LHCN-M2 (cell line): ENCODE results near the gene ANGPTL7. TPM values are rescaled to one million over a fixed set of nuclear protein-coding genes. Genes with fewer than 3 reads are reported as not detected.
"Not testable (repeated sequence)": the region's sequence is repeated elsewhere in the genome, so short reads cannot be mapped to it uniquely, and the experiment has no call there.

Source experiments
- DNase-seq: peaks from one replicate; pipeline ENCODE4 v3.0.0-alpha.2; 2012; ENCODE audit warnings: low read depth
- total RNA-seq: library from RNA; depleted of rRNA; stranded (reverse); fragments of >200 nt; gene quantifications from 2 replicates; pipeline ENCODE4 v1.2.3, GENCODE V29; 2014

The ANGPTL7 gene
- total RNA-seq, 1 experiment from 2014 or later, result not detected

DNA sequence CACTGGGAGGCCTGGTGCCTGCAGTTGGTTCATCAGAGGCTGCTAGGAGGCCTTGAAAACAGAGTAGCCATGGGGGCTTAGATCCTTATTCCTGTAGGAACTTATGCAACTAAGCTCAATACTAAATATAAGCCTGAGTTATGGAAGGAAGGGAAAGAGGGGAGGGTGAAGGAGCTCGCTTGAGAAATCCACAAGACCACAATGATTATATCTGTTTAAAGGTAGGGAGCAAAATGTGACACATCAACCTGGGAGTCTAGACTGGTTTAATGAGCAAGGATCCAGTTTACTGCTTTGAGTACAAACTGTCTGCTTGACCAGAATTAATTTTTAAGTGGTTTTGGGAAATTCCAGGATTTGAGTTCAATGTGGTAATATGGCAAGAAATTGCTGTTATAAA is 20.4 kb upstream of the ANGPTL7 start:
- DNase-seq, result no peak

DNA sequence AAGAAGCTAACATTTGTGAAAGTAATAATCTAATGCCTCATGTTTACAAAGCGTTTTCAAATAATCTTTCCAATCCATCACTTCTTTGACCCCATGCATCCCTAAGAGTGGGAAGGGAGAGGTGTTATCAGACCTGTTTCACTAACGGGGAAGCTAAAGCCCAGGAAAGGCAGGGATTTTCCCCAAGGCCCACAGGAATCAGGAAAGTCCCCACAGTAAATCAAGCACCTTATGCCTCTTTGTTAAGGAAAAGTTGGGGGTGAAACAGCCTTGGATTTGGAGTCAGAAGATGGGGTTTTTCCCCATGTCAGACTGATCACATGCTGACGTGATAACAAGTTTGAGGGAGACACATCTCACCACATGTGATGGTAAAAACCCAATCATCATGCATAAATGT is 20.0 kb upstream of the ANGPTL7 start:
- DNase-seq, result no peak

DNA sequence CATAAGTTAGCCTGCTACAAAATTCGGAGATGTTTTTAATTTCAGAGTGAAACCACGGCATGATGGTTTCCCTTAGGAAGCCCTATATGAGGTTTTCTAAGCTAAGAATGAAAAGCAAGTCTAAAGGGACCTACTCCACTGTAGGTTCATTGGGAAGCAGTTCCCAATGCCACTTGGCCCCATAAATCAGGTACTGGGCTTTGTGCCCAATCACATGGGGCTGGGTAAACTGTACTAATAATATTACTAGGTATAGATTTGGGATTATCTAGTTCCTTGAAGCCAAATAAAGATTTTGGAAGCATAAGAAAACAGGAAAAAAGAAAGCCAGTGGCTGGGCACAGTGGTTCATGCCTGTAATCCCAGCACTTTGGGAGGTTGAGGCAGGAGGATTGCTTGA is 19.1 kb upstream of the ANGPTL7 start:
- DNase-seq, result no peak

DNA sequence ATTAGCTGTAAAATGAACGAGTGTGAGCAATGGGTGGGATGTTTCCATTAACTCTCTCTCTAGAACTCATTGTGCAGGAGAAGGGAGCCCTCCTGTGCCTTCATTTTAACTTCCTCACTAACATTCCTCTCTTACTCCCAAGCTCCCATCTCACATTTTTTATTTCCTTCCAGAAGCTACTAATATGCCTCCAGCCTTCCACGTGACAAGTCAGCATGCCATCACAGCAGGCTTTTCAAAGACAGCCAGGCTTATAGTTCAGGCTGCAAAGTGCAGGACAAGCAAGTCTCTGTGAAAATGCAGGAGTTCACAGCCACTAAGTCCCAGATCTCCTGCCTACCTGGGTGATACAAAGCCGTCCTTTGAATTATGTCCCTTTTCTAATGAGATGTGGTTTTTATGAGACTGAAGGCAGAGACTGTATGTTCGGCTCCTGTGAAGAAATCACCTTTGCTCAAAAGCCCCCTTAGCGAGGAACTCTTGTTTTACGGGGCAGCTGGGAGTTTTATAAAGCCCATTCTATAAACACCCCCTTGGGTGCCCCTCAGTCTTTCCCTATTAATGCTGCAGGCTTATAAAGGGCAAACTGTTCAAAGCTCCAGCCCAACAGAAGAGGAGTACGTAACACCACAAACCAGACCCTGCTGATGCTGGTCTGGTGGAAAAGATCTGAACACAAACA is 14.8 kb upstream of the ANGPTL7 start:
- no peak for DNase-seq

DNA sequence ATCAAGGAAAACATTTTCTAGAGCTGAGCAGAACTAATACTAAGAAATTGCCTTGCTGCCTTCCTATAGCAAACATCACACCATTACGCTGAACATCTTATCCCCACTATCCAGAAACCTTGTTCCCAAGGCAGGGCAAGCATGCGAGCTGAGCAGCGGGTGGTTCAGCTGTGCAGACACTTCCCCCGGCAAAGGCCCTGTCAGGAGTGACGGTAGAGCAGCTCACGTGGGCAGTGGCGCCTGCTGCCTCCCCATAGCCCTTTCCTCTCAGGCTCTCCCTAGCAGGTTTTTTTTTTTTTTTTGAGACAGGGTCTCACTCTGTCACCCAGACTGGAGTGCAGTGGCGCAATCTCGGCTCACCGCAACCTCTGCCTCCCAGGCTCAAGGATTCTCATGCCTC is 13.7 kb upstream of the ANGPTL7 start:
- DNase-seq, result no peak

DNA sequence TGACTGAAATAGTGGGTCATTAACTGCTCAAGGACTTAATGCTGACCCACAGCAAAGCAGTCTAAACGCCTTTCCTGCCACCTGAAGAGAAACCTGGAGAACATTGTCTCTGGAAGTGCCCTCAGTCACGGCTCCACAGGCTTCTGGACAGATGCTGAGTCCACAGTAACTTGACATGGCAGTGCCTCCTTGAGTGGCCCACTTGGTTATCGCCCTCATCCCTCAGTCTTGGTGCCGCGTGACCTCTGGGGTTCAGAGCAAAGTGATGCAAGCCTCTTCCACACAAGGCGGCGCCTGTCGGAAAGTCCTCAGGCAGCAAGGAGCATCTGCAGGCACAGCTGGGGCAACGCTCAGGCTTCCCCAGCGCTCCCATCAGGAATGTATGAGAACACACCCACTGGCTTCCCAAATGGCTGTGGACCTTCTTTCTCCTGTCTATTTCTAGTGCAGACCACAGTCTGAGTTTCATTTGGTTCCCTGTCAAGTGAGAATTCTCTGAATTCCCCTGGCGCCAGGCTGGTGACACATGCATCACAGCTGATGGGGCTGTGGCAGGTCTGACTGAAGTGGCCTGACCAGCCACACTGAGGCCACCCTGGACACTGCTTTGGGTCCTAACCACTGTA is 13.0 kb upstream of the ANGPTL7 start:
- DNase-seq, result peak; percentile 19

DNA sequence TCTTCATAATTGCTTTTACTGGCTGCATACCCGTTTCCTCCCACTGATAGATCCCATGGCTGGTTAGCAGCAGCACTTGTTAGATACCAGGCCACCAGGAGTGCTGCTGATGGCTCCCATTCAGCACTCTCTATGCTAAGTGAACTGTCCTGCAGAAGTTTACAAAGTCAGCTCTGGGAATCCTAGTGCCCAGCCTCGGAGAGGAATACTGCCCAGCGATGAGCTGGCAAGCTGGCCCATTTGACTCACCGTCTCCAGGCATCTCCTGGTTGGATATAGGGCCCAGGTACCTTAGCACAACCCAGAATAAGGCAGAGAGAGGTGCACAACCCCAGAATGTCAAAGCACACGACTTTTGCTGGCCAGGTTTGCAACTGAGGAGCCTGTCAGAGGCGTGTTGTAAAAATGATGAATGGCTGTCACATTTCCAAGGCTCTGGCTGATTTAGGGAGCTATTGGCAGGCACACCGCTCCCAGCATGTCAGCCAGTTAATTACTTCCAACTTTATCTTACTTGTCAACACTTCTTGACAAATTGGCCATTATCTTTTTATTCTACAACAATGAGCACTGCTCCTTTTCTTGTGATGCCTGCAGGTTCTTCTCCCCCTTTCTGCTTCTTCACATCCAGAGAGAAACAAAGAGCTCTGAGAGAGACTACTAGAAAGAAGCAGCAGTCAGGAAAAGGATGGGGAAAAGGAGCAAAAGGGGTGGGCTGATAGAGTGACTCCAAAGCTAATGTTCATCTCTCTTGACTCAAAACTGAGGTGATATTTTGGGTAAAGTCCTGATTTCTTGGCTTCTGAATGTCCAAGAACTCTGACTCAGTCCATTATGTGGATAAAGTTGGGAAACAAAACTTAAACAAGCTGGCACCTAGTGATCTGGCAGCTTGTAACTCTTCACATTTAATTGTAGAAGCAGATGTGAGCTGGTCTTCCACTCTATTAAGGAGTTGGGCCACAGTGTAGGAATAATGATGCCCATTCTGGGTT is 10.8 kb upstream of the ANGPTL7 start:
- no peak for DNase-seq

DNA sequence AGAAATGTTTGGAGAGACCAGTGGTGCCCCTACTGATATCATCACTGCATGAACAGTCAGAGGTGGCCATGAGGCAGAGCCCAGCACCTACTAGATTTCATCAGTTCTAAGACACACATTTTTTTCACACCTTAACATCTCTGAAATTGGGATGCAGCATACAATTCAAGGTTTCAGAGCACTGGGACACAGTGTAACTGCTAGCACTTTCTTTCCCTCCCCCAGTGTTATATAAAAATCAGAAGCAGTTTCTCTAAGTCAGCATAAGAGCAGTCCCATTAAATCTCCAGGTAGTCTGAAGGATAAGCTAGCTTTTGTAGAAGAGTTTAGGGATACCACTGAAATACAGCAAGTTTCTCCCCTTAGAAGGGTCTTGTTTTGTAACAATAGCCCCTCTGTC is 10.0 kb upstream of the ANGPTL7 start:
- DNase-seq, result no peak

DNA sequence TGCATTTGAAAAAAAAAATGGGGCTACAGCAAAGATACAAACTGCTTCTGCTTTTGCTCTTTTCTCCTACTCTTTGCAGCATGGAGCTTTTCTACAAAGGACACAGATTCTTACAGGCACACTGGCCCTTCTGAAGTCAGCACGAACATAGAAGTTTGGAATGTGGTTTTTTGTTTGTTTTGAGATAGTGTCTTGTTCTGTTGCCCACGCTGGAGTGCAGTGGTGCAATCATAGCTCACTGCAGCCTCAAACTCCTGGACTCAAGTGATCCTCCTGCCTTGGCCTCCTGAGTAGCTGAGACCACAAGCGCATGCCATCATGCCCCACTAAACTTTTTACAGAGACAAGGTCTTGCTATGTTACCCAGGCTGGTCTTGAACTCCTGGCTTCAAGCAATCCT is 9.4 kb upstream of the ANGPTL7 start:
- DNase-seq, result not testable (repeated sequence)

DNA sequence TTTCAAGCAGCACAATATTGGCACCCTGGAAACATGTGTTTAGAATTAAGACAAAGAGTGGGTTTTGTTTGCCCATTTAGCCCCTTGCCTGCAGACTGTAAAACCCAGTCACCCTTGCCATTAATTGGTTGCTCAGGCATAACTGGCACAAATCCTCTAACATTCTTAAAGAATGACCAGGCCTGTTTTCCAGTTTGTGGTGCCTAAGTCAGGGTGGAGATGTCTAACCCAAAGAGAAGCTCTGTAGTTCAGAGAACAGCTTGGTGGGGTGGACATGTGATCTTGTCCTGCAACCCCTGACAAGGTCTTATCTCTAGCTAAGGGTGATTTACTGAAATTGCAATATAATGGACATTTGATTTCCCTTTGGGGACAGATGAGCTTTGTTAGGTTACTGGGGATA is 8.8 kb upstream of the ANGPTL7 start:
- peak; percentile 47 for DNase-seq

DNA sequence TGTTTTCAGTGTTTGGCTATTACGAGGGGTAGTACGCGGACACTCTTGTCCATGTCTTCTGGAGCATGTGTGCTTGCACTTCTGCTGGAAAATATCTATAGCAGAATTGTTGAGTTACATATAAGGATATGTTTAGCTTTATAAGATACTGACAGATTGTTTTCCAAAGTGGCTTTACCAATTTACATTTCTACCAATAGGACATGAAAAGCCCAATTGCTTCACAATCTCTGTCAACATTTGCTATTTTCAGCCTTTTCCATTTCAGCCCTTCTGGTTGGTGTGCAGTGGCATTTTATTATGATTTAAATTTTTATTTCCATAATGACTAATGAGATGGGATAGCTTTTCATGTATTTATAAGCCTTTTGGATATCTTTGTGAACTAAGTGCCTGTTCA is 6.3 kb upstream of the ANGPTL7 start:
- DNase-seq, result no peak

DNA sequence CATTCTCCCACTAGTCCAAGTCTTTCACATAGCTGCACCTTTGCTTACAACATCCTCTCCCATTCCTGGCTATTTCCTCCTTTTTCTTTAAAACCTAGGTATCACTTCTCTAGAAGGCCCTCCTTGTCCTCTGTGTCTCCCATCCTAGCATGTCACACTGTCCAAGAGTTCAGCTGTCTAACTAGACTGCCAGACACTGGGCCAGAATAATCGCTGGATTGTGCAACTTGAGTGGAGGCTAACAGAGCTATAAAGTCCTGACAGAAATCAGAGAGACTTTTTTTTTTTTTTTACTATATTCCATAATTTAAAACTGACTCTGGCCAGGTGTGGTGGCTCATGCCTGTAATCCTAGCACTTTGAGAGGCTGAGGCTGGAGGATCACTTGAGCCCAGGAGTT is 4.2 kb upstream of the ANGPTL7 start:
- DNase-seq, result no peak

DNA sequence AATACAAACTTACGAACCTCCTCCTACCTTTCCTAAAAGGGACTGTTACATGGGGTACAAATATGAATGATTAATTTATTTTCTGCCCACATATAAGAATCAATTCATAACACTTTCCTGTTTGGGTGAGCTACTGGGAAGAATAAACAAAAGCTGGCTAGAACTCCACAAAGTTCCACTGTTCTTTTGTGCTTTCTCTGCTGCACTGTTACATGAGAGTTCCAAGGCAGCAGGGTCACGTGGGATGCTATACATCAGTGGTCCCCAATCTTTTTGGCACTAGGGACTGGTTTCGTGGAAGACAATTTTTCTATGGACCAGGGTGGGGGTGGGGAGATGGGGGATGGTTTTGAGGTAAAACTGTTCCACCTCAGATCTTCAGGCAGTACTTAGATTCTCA is 2.2 kb upstream of the ANGPTL7 start:
- DNase-seq, result no peak

DNA sequence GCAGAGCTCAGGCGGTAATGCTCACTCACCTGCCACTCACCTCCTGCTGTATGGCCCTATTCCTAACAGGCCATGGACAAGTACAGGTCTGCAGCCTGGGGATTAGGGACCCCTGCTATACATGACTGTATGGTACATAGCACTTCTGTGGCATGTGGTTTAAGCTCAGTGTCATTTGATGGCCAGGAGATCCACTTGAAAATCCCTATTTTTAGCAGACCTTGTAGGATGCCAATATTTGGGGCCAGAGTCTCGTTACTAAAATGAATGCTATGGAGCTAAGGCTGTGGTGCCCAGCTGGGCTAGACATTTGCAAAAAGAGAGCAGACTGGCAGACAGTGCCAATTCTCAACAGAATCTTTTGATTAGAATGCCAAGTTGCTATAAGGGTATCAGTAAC is 1.7 kb upstream of the ANGPTL7 start:
- no peak for DNase-seq

DNA sequence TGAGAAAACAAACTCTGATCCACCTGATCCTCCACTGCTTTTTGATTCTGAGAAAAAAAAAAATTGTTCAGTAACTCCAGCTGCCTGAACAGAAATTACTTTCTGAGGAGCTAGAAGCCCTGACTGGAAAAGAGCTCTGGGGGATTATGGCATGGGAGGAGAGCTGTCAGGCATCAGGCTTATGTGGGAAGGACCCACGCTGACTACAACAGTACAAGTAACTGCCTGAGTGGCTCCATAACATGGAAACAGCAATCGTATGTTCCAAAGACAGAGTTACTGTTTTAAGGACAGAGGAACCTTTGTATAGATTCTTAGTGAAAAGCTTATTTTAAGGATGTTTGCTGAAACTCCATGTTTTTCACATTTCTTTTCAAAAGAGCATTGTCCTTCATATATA is 1.2 kb upstream of the ANGPTL7 start:
- DNase-seq, result no peak

DNA sequence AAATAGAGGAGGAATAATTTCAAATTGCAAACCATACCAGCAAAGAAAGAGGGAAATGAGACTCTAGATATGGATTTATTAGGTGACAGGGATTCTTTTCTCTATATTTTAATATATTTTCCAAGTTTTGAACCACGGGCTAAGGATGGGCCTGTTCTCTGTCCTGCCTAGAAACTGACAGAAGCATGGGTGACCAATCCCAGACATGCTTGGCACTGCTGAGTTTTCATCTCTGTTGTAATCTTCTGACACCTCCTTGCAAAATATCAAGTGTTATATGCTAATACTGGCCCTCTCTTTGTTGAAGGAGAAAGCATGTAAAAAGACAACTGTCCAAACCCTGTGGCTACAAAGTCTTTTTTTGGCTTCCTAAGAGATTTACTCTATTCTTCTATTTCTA is 774 bp upstream of the ANGPTL7 start:
- no peak for DNase-seq

DNA sequence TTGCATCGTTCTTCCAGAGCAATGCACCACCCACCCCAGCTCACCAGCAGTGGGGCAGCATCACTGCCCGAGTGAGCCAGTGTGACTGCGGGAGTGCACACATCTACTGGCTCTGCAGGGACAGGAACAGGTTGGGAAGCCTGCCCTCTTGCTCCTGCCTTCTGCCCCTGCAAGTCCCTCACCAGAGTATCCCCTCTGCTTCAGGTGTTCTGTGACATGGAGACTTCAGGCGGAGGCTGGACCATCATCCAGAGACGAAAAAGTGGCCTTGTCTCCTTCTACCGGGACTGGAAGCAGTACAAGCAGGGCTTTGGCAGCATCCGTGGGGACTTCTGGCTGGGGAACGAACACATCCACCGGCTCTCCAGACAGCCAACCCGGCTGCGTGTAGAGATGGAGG is 4.2 kb downstream of the ANGPTL7 start:
- DNase-seq, result no peak

DNA sequence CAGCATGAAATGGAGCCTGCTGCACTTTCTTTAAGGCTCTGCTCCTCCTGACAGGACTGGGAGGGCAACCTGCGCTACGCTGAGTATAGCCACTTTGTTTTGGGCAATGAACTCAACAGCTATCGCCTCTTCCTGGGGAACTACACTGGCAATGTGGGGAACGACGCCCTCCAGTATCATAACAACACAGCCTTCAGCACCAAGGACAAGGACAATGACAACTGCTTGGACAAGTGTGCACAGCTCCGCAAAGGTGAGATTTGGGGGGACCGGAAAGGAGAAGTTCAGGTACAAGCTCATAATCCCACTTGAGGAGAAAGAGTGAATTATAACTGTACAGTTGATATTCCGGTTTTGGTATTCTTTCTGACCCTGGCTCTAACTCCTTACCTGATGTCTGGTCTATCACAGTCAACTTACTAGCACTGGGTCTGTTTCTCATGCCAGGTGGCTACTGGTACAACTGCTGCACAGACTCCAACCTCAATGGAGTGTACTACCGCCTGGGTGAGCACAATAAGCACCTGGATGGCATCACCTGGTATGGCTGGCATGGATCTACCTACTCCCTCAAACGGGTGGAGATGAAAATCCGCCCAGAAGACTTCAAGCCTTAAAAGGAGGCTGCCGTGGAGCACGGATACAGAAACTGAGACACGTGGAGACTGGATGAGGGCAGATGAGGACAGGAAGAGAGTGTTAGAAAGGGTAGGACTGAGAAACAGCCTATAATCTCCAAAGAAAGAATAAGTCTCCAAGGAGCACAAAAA is 5.4 kb downstream of the ANGPTL7 start:
- DNase-seq, result no peak

DNA sequence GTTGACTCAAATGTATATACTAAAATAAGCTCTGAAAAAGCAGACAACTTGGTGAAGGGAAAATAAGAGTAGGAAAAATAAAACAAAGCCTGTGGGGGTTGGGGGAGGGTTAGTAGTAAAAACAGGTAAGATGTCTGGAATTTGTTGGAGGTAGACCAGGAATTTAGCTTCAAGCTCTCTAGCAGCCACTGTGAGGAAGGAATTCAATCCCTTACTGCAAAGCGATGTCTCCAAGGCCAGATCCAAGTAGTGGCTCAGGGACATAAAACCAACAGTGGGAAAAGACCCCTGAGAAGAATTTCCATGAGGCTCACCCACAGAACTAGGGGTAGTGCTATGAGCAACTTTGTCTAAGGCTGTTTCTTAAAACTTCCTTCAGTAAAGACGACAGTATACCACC is 7.8 kb downstream of the ANGPTL7 start:
- DNase-seq, result no peak

DNA sequence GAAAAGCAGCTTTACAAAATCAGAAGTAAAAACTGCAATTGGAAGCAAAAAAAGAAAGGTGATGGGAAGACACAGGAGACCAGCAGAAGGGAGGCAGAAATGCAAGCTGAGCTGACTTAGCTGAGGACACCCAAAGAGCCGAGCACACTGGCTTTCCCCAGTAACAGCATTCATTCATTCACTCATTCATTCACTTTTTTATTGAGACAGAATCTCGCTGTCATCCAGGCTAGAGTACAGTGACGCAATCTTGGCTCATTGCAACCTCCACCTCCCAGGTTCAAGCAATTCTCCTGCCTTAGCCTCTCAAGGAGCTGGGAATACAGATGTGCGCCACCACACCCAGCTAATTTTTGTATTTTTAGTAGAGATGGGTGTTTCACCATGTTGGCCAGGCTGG is 8.2 kb downstream of the ANGPTL7 start:
- no peak for DNase-seq

DNA sequence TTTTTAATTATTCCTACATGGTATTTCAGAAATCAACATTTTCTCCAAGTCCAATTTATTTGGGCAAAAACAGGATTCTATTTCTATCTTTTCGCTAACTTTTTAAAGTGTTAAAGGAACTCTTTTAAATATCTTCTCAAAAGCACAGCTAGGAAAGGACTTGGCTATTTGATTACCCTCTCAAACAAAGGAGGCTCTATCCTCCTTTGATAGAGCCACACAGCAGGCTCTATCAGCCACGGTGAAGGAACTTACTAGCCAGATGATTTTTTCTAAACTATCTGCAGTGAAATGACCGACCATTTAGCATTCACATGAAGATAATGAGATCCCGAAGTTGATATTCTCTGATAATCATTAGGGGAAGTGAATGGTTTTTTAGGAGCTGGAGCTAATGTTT is 9.1 kb downstream of the ANGPTL7 start:
- DNase-seq, result no peak
